Stimulated activated CD8-positive, alpha-beta memory T cell treated with anti-CD3 and anti-CD28 coated beads, Interleukin-12 subunit alpha, Interleukin-12 subunit beta, amount 100 ng/mL, for 1 hour (primary cell): ENCODE results near the gene GPM6B.
"Not testable (repeated sequence)": the region's sequence is repeated elsewhere in the genome, so short reads cannot be mapped to it uniquely, and the experiment has no call there.

Source experiments
- DNase-seq: peaks from one replicate; pipeline ENCODE4 v3.0.0-alpha.2; 2020; ENCODE audit warnings: low read depth

The GPM6B gene

GRCh38 chrX:13726583-13726982, 90.3 kb downstream of the GPM6B start:
- not testable (repeated sequence) for DNase-seq

GRCh38 chrX:13724878-13725277, 92.0 kb downstream of the GPM6B start:
- DNase-seq = not testable (repeated sequence)

- DNase-seq = no peak
Observed at GRCh38 chrX:13721819-13722519, 94.9 kb downstream of the GPM6B start.

- DNase-seq = no peak
Observed at GRCh38 chrX:13721371-13721770, 95.5 kb downstream of the GPM6B start.
